Muscle layer of duodenum (tissue), 2 donors: Measurements from ENCODE around the gene NCKAP5.
"Not testable (repeated sequence)": the region's sequence is repeated elsewhere in the genome, so short reads cannot be mapped to it uniquely, and the experiment has no call there.

Source experiments
- H3K27ac ChIP-seq: one replicate; pipeline ENCODE4 v1.7.0; 2013; ENCODE audit warnings: mild to moderate bottlenecking, low read length
- H3K27me3 ChIP-seq: one replicate; pipeline ENCODE4 v1.7.0; 2013; ENCODE audit warnings: low read depth, mild to moderate bottlenecking, control low read depth, low read length
- H3K36me3 ChIP-seq, 2 donors: one replicate each; pipeline ENCODE4 v1.7.0; 2013; ENCODE audit warnings: low read length in 2 of 2, control low read depth in 1 of 2, mild to moderate bottlenecking in 1 of 2; ENCODE audit not compliant: insufficient read depth in 2 of 2, control insufficient read depth in 1 of 2
- H3K4me1 ChIP-seq, 2 donors: one replicate each; pipeline ENCODE4 v1.7.0; 2013; ENCODE audit warnings: low read length in 2 of 2, mild to moderate bottlenecking in 2 of 2, control low read depth in 1 of 2, moderate library complexity in 1 of 2; ENCODE audit not compliant: insufficient read depth in 2 of 2, control insufficient read depth in 1 of 2
- H3K4me3 ChIP-seq, 2 donors: one replicate each; pipeline ENCODE4 v1.7.0; 2013; ENCODE audit warnings: low read length in 2 of 2, low read depth in 1 of 2, mild to moderate bottlenecking in 1 of 2
- H3K9me3 ChIP-seq, 2 donors: one replicate each; pipeline ENCODE4 v1.7.0; 2013; ENCODE audit warnings: low read length in 2 of 2, control low read depth in 1 of 2, mild to moderate bottlenecking in 1 of 2; ENCODE audit not compliant: control insufficient read depth in 1 of 2
- donor health status: healthy.

NCKAP5 gene

GRCh38 chr2:132699802-132700201 is 868.5 kb downstream of the NCKAP5 start:
- not testable (repeated sequence) for H3K36me3 ChIP-seq, H3K27me3 ChIP-seq, H3K4me3 ChIP-seq

GRCh38 chr2:132698347-132698746 is 869.9 kb downstream of the NCKAP5 start:
- not testable (repeated sequence) for H3K36me3 ChIP-seq

More at GRCh38 chr2:132699802-132700201, 868.5 kb downstream of the NCKAP5 start:
- not testable (repeated sequence) for H3K27ac ChIP-seq, H3K4me1 ChIP-seq, H3K9me3 ChIP-seq

DNA sequence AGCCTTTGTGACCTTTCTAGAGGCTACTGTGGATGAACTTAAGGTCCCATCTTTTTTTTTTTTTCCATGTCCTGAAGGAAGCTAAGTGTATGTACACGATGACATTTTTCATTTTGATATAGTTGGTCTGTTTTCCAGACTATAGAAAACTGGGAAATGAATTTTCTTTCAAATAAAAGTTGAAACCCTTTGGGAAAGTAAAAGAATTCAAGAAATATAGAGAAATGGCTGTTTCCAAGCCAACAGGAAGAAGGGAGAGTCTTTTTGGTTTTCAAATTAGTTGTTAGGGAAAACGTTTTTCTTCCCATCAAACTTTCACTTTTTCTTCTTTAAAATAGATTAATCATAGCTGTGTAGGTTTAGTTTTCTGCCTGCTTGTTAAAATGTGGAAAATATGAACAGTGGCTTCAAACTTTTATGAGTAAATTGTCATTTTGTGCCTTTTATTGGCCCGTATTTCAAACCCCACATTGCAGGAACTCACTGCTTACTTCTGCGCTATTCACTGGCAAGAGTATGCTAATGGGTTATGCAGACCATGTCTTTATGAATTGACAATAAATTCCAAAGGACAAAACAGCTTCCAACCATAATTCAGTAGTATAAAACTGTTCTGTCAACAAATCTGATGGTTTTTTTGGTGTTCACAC is 870.6 kb downstream of the NCKAP5 start:
- Histone ChIP-seq H3K4me3 (no peak overlapping the region), H3K27me3 (no peaks in the 10 kb centered on the region), H3K4me1 (no peaks in the 10 kb centered on the region), H3K36me3 (no peaks in the 10 kb centered on the region), H3K27ac (no peak overlapping the region), H3K9me3 (no peaks in the 10 kb centered on the region)

More at GRCh38 chr2:132698347-132698746, 869.9 kb downstream of the NCKAP5 start:
- not testable (repeated sequence) for H3K9me3 ChIP-seq, H3K27me3 ChIP-seq, H3K4me3 ChIP-seq, H3K4me1 ChIP-seq, H3K27ac ChIP-seq

DNA sequence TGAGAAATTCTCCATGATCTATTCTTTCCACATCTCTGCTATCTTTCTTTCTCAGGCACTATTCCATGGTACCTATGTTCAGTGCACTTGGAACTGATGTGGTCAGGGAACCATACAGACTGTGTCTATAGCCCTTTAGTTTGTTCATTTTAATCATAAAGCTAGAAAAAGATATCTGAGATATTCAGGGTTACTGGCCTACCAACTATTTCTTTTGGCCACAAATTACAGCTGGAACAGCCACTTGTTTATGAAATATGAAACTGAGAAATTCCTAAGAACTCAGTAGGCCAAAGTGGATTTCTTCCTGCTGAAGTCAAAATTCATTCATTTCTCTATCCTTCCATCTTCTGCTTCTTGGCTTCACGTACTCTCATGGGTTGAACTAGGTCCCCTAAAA is 875.4 kb downstream of the NCKAP5 start:
- no peak overlapping the region for H3K4me3 ChIP-seq
- H3K9me3 ChIP-seq, result no peaks in the 10 kb centered on the region
- H3K4me1 ChIP-seq, result no peaks in the 10 kb centered on the region
- no peak overlapping the region for H3K27ac ChIP-seq
- H3K27me3 ChIP-seq, result no peaks in the 10 kb centered on the region
- H3K36me3 ChIP-seq, result no peaks in the 10 kb centered on the region

DNA sequence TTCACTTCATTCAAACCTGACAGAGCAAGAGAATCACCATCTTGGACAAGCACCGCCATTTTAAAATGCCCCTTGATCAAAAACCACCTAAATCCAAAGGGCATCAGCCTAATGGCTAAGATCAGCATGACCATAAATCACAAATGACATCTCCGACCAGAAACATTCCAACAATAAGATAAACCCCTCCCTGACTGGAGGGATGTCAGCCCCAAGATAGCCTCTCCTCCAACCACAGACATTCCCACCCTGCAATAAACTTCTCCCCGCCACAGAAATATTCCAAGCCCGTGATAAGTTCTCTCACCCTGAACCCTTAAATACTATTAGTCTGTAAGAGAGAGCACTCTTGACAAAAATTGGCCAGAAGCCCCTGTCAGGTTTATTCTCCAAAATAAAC is 876.7 kb downstream of the NCKAP5 start:
- Histone ChIP-seq H3K4me3 (no peak overlapping the region), H3K27ac (no peak overlapping the region), H3K4me1 (no peaks in the 10 kb centered on the region)

GRCh38 chr2:132690664-132691303 is 877.5 kb downstream of the NCKAP5 start:
- Histone ChIP-seq H3K4me3 (no peak overlapping the region), H3K36me3 (no peaks in the 10 kb centered on the region), H3K9me3 (no peaks in the 10 kb centered on the region)

More for the DNA sequence above, 876.7 kb downstream of the NCKAP5 start:
- Histone ChIP-seq H3K36me3 (no peaks in the 10 kb centered on the region), H3K27me3 (no peaks in the 10 kb centered on the region), H3K9me3 (no peaks in the 10 kb centered on the region)

GRCh38 chr2:132681766-132682165 is 886.5 kb downstream of the NCKAP5 start:
- Histone ChIP-seq H3K4me3 (no peak overlapping the region), H3K36me3 (no peaks in the 10 kb centered on the region), H3K27ac (no peak overlapping the region), H3K27me3 (no peaks in the 10 kb centered on the region), H3K9me3 (no peaks in the 10 kb centered on the region), H3K4me1 (no peaks in the 10 kb centered on the region)

More at GRCh38 chr2:132690664-132691303, 877.5 kb downstream of the NCKAP5 start:
- Histone ChIP-seq H3K4me1 (no peaks in the 10 kb centered on the region), H3K27me3 (no peaks in the 10 kb centered on the region), H3K27ac (no peak overlapping the region)

- no peak overlapping the region for H3K4me3 ChIP-seq
- H3K9me3 ChIP-seq, result no peaks in the 10 kb centered on the region
- no peaks in the 10 kb centered on the region for H3K36me3 ChIP-seq
- no peaks in the 10 kb centered on the region for H3K4me1 ChIP-seq
- no peaks in the 10 kb centered on the region for H3K27me3 ChIP-seq
- H3K27ac ChIP-seq, result no peak overlapping the region
These were observed 887.7 kb downstream of the NCKAP5 start for GRCh38 chr2:132680544-132680943.

GRCh38 chr2:132678483-132678882 is 889.8 kb downstream of the NCKAP5 start:
- H3K4me3 ChIP-seq, result no peak overlapping the region
- H3K27me3 ChIP-seq, result no peaks in the 10 kb centered on the region
- H3K36me3 ChIP-seq, result no peaks in the 10 kb centered on the region
- H3K9me3 ChIP-seq, result no peaks in the 10 kb centered on the region
- H3K27ac ChIP-seq, result no peak overlapping the region
- no peaks in the 10 kb centered on the region for H3K4me1 ChIP-seq

DNA sequence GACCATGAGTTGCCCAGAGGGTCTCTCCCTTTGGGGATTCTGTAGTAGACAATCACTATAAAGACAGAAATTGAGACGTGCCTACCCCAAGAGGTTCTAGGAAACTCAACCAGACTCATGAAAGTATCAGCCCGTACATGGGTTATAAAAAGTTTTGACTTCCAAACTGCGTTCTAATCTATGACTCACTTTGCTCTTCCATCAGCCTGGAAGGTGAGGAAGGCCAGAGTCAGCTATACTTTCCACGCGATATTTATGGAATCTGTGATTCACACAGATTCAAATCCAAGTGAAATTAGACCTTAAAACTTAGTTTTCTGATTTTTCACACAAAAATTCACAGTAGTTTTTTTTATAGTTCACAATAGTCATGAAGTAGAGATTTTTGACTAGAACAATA is 890.6 kb downstream of the NCKAP5 start:
- no peaks in the 10 kb centered on the region for H3K4me1 ChIP-seq
- no peaks in the 10 kb centered on the region for H3K36me3 ChIP-seq
- H3K27ac ChIP-seq, result no peak overlapping the region
- H3K4me3 ChIP-seq, result no peak overlapping the region
- no peaks in the 10 kb centered on the region for H3K9me3 ChIP-seq
- no peaks in the 10 kb centered on the region for H3K27me3 ChIP-seq

DNA sequence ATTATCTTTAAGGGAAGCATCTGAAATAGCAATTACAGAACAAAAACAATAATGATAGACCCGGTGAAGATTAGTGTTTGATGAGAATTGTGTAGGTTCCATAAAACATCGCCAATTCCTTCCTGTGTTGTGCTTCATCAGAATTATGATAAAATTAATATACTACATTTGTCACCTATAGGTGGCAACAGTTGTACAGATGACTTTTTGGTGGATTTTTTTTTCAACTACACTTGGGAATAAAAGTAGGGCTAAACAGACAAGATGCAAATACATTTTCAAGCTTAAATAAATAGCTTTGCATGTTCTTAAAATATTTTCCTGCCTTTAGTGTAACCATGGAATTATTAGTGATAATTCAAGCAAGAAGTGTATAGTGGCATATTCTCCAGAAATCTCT is 891.3 kb downstream of the NCKAP5 start:
- Histone ChIP-seq H3K4me1 (no peaks in the 10 kb centered on the region), H3K27me3 (no peaks in the 10 kb centered on the region), H3K36me3 (no peaks in the 10 kb centered on the region), H3K9me3 (no peaks in the 10 kb centered on the region), H3K27ac (no peak overlapping the region), H3K4me3 (no peak overlapping the region)
